Cardiac septum (tissue), 1 donor: ENCODE measurements around the gene UBE3A. TPM values are rescaled to one million over a fixed set of nuclear protein-coding genes. Genes with fewer than 3 reads are reported as not detected.

Experiments
- DNase-seq: peaks from one replicate; pipeline ENCODE4 v3.0.0-alpha.2; 2020; ENCODE audit warnings: low spot score
- intact Hi-C: fragments of 100-400 bp; cut with DNase I; formaldehyde crosslinking; loops from one replicate; pipeline ENCODE4 v1.14.0; 2022
- total RNA-seq: library from RNA; stranded (reverse); fragmentation: NEBNext Ultra II Directional; extraction: Animal tissue kit (Norgen Biotek cat#: 25700); gene quantifications from one replicate; pipeline ENCODE4 v1.2.1, GENCODE V29; 2021
- donor health status: DM: no; HTN: no; CAD: no.

UBE3A gene
- total RNA-seq, 1 donor from 2014 or later, result 121 TPM

GRCh38 chr15:25408929-25409328 is 29.9 kb downstream of the UBE3A start:
- DNase-seq, result no peak
- intact Hi-C loops, result no loop called here

- DNase-seq, result no peak
- intact Hi-C loops, result no loop called here
Observed at GRCh38 chr15:25408428-25408827, 30.4 kb downstream of the UBE3A start.

GRCh38 chr15:25407950-25408349 is 30.9 kb downstream of the UBE3A start:
- intact Hi-C loops, result no loop called here
- no peak for DNase-seq

- no peak for DNase-seq
Observed at GRCh38 chr15:25406846-25407245, 32.0 kb downstream of the UBE3A start.

GRCh38 chr15:25406261-25406660 is 32.6 kb downstream of the UBE3A start:
- intact Hi-C loops, result no loop called here
- no peak for DNase-seq

More at GRCh38 chr15:25406846-25407245, 32.0 kb downstream of the UBE3A start:
- intact Hi-C loops, result no loop called here

GRCh38 chr15:25403771-25404170 is 35.1 kb downstream of the UBE3A start:
- DNase-seq, result no peak
- intact Hi-C loops, result no loop called here

GRCh38 chr15:25402342-25402741 is 36.5 kb downstream of the UBE3A start:
- DNase-seq, result no peak
- intact Hi-C loops, result no loop called here

GRCh38 chr15:25401501-25401900 is 37.3 kb downstream of the UBE3A start:
- DNase-seq, result no peak
- intact Hi-C loops, result no loop called here

GRCh38 chr15:25397100-25397499 is 41.7 kb downstream of the UBE3A start:
- intact Hi-C loops, result no loop called here
- DNase-seq, result no peak

- intact Hi-C loops, result no loop called here
- no peak for DNase-seq
Observed at GRCh38 chr15:25394898-25395297, 43.9 kb downstream of the UBE3A start.

- no peak for DNase-seq
- intact Hi-C loops, result no loop called here
Observed at GRCh38 chr15:25392806-25393205, 46.0 kb downstream of the UBE3A start.

GRCh38 chr15:25391971-25392721 is 46.7 kb downstream of the UBE3A start:
- DNase-seq, result no peak
- intact Hi-C loops, result no loop called here

GRCh38 chr15:25385986-25386385 is 52.8 kb downstream of the UBE3A start:
- intact Hi-C loops, result no loop called here
- no peak for DNase-seq

GRCh38 chr15:25381579-25381978 is 57.2 kb downstream of the UBE3A start:
- DNase-seq, result no peak
- intact Hi-C loops, result no loop called here

GRCh38 chr15:25378501-25378901 is 60.3 kb downstream of the UBE3A start:
- DNase-seq, result no peak
- intact Hi-C loops, result no loop called here

GRCh38 chr15:25375557-25375956 is 63.3 kb downstream of the UBE3A start:
- intact Hi-C loops, result no loop called here
- no peak for DNase-seq

GRCh38 chr15:25374143-25374542 is 64.7 kb downstream of the UBE3A start:
- no peak for DNase-seq
- intact Hi-C loops, result no loop called here

GRCh38 chr15:25372298-25372697 is 66.5 kb downstream of the UBE3A start:
- intact Hi-C loops, result no loop called here
- DNase-seq, result no peak

GRCh38 chr15:25368850-25369249 is 70.0 kb downstream of the UBE3A start:
- no peak for DNase-seq
- intact Hi-C loops, result no loop called here

- DNase-seq, result no peak
- intact Hi-C loops, result no loop called here
Observed at GRCh38 chr15:25366058-25366457, 72.8 kb downstream of the UBE3A start.

- intact Hi-C loops, result no loop called here
- no peak for DNase-seq
Observed at GRCh38 chr15:25362545-25362944, 76.3 kb downstream of the UBE3A start.

GRCh38 chr15:25347707-25348106 is 91.1 kb downstream of the UBE3A start:
- no peak for DNase-seq
- intact Hi-C loops, result no loop called here
